ENCODE results near the gene NOPCHAP1.

GRCh38 chr12:104959335-104959841 lies 26.7 kb upstream of the NOPCHAP1 start:
- TF ChIP-seq CTCF (conservative IDR thresholded peaks at IDR 0.05; ENCODE audit: low read length) (no peak), EZH2phosphoT487 (IDR thresholded peaks at IDR 0.05; ENCODE audit: borderline replicate concordance, low read depth, low read length) (no peak)

All from OCI-LY7 (cell line).